GM21360 (cell line): ENCODE data around the gene DOCK1.

Experiments
- ATAC-seq: cut with Tn5 transposase; IDR thresholded peaks from one replicate; pipeline ENCODE4 v1.9.1; 2021; ENCODE audit warnings: mild to moderate bottlenecking, moderate library complexity; ENCODE audit not compliant: unreplicated experiment

Gene DOCK1

DNA sequence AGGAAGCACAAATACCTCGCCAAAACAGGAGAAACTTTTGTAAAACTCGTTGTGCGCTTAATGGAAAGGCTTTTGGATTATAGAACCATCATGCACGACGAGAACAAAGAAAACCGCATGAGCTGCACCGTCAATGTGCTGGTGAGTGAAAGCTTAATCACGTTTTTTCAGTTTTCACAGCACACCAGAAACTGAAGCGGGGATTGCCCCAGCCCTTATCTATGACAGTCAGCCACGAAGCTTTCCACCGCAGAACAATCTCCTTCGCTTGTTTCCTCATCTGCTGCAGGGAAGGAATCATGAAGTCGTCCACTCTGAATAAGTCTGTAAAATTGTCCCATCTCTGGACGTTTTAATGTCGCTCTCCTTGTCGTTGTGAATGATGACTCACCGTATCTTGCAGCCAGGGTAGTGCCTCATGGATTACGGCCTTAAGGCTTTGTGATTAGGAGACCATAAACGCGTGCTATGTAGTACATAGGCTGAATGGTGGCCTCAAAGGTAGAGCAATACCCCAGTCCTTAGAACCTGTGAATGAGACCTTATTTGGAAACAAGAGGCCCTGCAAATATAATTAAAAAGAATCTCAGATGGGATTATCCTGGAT, 468.9 kb downstream of the DOCK1 start:
- no peak for ATAC-seq

DNA sequence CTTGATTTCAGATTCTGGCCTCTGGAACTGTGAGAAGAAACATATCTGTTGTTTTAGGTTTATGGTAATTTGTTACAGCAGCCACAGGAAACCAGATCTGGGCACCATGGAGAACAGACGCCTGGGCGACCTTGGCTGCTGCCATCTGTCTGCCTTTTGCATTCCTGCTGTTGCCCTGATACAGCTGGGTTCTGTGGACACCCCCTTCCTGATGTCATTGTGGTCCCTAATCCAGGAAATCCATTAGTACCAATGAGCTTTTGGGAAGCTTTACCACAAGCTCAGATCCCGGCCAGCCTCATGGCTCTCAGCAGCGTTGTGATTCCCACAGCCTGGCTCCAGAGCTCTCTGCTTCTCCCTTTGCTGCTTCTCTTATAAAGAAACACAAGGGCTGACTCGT, 469.7 kb downstream of the DOCK1 start:
- no peak for ATAC-seq

DNA sequence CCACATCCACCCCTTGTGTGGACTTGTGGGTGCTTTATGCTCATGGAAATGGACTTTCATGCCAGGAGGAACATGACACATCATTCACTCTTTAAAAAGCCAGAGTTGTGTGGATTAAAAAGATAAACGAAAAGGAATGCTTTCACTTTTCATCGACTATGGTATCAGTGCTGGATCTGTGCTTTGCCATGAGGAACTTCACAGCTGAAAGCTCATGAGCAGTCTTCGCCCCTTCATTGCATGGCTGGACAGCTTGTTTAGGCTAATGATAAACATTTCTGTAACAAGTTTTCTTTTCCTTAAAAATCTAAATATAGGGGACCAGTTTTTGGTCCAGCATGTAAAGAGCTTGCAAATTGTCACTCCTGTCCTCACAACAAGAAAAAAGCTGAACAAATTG, 470.2 kb downstream of the DOCK1 start:
- ATAC-seq, result no peak

DNA sequence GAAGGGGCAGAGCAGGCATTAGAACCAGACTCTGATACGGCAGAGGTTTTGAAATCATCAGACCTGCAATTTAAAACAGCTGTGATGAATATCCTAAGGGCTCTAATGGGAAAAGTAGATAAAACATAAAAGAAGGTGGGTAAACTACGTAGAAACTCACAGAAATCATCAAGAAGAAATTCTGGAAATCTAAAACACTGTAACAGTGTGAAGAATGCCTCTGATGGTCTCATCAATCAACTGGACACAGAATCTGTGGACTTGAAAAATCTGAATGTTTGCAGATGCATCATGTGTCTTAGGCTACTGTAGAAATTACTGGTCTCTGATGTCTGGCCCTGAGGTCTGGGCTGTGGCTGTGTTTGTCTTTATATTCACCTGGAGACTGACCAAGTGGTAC, 470.8 kb downstream of the DOCK1 start:
- no peak for ATAC-seq

DNA sequence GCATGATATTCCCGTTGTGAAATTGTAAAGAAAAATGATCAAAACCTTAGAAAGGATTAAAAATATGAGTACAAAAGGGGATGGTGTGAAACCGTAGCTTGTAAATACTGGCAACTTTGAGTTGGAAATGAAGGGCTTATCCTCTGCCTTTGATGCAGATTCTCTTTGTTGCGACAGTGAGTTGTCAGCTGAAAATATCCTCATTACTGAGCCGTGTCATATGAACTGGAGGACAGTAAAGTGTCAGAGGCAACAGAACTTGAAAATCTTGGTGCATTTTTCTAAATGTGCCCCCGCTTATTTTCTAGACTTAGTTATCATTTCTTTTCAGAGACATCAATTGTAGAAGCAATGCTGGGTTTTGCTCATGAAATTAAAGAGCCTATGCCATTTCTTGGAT, 473.4 kb downstream of the DOCK1 start:
- no peak for ATAC-seq

DNA sequence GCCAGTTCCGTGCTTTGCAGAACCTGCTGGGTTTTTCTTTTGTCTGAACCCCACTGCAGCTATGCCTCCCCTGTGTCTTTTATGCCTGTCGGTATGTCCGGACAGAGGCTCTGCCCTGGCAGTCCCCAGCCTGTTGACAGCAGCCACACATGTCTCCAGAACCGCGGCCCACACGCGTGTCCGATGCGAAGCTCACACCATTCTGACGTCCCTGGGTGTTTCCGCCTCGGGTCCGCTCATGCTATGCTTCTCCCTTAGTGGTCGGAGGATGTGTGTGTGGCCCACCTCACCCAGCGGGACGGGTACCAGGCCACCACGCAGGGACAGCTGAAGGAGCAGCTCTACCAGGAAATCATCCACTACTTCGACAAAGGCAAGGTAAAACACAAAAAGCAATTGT, 479.3 kb downstream of the DOCK1 start:
- no peak for ATAC-seq

DNA sequence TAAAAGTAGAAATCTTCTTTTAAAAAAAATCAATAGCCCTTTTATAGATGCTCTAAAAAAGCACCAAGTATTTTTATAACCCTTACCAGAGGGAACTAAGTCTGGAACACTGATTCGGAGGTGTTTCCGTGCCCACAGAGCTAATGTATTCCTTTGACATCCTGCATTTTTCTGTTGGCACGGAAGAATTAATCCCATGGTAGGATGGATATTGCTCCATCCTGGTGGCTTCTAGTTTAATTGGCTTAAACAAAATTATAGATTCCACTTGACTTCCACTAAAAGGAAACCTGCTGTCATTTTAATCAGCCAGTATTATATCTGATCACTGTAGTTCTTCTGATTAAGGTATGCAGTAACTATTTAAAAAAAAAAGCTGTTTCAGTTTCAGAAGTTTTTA, 479.8 kb downstream of the DOCK1 start:
- ATAC-seq, result no peak

DNA sequence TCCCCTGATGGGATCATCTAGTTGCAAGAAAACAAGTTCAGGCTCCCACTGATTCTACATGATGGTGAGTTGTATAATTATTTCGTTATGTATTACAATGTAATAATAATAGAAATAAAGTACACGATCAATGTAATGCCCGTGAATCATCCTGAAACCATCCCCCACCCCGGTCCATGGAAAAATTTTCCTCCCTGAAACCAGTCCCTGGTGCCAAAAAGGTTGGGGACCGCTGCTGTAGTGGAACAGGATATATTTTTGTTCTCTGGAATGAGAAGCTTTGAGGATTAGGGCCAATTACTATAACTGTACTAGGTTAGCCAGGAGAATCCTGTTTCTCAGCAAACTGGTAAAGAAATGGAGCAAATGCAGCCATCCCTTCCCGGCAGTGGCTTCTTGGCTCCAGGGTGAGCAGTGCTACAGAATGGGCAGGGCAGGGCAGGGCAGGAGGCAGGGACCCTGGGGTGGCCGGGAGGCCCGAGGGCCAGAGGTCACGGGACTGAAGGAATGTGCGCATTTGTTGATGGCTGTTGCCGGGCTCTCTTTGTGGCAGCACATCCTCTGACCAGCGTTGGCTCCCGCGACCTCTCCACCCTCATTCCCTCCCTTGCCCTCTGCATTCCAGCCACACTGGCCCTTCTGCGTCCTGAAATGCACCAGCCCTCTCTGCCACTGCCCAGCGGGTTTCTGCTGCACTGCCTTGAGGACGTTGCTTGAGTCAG, 481.5 kb downstream of the DOCK1 start:
- ATAC-seq, result no peak

DNA sequence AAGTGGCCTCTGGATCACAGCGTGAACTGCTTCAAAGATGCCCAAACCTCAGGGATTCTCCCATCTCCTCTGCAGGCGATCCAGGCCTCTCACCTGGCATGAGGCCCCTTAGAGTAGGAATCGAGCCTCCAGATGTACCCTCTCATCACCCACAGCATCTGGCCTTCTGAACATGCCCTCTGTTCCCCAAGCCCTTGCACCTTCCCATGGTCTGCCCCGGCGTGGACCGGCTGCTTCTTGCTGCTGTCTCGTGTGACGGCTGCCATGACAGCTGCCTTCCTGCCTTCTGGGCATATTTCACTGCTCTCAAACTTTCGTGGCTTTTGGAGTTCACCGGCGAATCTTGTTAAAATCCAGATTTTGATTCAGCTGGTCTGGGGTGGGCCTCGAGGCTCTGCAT, 486.6 kb downstream of the DOCK1 start:
- no peak for ATAC-seq

DNA sequence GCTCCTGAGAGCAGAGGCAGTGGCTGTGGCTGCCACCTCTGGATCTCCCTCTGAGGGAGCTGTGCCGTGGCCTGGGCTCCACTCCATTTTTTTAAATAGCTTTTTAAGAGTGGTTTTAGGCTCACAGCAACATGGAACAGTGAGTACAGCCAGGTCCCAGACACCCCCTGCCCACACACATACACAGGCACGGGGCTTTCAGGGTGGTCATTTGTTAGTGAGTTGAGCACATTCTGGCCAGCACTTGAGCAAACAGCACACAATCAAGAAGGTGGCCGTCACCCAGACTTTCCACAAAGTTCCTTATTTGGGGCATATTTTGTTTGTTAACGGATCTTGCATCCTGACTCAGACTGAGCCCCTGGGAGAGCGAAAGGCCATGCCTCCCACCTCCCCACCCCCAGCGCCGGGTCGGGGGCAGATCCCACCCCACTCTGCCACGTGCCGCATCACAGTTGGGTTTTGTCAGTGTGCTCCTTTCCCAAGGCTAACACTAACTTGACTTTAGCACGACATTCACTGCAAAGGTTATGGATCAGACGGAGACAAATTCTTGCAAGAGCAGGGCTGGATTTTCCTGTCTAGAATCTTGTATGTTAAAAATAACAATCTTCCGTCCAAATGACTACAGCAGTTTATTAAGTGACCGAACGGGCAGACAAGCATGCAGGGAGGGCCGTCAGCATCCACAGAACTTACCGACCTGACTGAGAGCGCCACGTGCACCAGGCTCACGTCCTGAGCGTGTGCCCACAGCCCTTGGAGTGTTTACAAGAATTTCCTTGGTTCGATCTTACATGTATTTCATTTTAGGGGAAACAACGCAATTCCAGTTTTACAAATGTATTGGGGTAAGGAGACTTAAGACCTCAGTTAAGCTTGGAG, 487.4 kb downstream of the DOCK1 start:
- ATAC-seq, result no peak

DNA sequence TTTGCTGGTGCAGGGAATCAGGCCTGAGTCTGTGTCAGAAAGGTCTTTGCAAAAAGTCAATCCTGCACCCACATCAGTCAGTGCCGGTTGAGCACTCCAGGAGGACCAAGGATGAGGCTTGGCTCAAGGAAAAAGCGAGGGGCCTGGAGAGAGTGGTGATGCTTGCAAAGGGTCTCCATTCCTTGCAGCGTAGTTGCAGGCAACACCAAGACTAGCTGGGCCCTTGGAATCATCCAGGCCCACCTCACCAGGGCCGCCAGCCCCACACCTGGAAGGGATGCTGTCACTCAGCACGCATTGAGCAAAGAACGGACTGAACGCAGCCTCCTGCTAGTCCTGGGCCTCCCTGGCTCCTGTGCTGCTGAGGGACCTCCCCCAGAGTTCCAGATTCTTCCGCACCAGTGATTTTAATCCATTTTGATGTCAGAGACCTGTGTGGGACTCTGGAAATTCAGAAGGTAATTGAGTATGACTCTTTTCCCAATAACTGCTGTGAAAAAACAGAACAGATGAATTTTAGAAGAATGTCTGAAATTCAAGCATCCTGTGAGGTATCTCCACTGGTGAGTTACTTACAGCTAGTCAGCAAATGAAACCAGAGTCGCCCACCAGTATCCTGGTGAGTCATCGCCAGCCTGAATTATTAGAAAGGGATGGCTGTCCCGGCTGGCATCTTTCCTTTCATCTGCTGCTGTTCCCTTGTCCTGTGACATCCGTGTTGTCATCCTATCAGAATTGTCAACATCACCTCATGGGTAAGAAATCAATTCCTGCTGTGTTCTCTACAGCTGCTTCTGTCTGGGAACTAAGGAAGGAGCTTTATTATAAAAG, 493.1 kb downstream of the DOCK1 start:
- ATAC-seq, result no peak

DNA sequence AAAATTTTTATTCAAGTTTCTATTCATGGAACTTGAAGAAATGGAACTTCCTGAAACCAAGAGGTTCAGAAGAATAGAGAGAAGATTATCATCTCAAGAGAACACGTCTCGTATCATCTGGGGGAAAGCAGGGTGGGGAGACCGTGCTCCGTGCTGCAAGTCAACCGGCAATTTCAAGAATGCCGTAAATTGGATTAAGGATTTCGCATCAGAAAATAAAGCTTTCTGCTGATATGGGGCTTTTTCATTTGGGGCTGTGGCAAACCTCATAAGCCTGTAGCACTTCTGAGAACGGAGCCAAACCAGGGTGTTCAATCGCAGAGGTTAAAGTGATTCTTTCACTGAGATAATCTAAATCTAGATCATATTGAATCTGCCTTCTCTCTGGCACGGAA, 493.7 kb downstream of the DOCK1 start:
- ATAC-seq, result no peak

DNA sequence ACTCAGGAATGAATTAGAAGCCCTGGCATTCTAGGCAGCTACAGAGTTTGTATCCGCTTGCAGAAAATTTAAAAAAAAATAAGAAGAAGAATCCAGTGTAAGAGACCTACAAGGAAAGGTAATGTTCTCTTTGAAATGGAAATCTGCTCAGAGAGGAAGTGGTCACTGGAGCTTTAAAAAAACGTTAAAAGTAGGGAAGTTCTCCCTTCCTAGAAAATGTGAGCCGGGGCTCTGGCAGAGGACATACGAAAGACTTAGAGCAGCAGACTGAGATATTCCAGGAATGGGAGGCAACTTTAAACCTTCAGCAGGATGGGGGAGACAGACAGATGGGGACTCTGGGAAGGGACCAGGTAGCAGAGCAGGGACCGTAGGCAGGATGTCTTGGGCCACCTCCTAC, 494.4 kb downstream of the DOCK1 start:
- no peak for ATAC-seq

DNA sequence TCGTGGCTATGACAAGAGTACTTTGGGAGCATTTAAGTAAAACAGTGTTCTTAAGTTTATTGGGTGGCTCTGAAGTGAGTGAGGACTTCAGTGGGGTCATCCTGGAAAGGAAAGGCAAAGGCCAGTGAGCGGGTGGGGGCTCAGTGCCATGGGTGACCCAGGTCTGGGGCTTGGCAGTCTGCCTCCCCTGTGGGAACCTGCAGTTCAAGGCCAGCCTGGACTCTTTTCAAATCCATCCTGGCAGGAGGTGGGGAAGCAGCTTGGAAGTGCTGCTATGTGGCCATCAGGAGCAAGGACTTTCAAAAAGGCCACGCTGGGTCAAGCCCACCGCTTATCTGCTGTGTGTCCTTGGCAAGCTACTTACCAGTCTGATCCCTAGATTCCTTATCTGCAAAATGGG, 495.0 kb downstream of the DOCK1 start:
- ATAC-seq, result no peak

DNA sequence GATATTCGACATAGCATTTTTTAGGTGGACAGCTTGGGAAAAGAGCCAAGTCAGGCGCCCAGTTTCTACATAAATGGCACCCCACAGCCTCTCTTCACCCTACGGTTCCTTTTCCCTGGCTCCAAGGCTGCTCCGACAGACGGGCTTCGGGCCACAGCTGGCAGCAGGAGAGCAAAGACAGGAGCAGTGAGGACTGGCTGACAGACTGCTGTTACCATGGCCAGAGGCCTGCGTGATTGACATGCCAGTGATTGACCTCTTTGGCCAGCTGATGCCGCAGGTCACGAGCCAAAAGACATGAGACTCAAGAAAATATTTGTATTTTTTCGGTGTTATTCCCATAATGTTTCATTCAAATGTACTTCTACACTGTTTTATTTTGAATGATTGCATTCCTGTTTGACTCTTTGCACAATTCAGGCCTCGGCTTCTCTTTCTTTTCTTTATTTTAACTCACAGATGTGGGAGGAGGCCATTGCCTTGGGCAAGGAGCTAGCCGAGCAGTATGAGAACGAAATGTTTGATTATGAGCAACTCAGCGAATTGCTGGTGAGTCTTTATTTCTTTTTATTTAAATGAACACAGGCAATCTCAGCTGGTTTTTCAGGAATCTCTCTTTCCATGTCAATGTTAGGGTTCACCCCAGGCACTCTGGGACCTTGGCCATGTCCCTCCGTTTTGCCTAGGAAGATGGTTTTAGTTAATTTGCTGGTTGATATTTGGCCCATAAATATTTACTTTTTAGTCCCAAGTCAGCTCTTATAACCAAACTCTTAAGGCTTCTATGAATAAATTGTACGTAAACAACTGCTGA, 497.6 kb downstream of the DOCK1 start:
- no peak for ATAC-seq

DNA sequence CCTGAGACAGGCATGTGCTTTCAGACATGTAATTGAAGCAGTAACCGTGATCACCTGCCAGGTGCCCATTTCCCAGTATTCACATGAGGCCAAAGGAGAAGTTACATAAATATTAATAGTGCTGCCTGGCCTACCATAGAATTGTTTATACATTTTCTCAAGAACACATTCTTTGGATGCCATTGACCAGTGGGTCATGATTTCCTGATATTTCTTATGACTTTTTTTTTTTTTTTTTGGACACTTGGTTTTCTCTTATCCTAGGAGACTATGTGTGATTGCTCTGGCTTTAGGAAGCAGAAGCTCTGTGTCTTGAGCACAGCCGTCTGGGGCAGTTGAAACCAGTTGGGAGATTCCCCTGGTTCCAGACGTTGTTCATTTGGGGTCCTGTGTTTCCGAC, 500.0 kb downstream of the DOCK1 start:
- no peak for ATAC-seq

DNA sequence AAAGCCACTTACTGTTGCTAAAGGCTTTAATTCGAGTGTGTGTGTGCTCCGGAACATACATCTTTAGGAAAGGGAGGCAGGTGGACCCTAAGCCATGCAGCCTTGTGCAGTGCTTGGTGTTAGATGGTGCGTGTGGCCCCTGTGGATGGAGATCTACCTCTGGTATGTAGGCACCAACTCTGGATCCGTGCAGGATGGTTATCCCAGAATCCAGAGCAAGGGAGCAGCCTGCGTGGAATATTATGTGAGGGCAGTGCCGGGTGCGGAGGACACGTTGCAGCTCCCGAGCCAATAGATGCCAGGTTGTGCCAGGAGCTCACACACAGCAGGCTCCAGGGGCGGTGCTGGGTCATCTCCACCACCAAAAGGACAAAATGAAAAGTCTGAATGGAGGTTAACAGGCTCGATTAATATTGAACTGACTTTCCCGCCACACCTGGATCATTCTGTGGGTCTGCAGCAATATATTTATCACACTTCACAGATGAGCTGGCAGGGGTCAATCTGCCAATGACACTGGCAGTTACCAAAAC, 500.9 kb downstream of the DOCK1 start:
- no peak for ATAC-seq

DNA sequence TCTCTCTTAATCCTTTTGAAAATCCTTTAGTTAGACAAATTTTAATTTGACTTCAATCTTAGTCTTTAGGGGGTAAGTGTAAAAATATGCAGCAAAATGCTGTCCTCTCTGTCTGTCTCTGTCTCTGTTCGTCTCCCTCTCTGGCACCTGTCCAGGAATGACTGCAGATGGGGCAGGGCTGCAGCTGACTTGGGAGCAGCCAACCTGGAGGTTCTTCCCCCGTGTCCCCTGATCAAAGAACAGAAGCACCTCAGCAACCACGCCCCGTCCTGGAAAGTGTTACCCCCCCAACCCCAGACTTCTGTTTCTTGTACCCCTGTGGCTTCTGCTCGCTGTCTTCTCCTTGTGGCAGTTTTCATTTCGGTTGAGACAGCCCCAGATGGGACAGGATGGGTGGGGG, 502.3 kb downstream of the DOCK1 start:
- ATAC-seq, result no peak

DNA sequence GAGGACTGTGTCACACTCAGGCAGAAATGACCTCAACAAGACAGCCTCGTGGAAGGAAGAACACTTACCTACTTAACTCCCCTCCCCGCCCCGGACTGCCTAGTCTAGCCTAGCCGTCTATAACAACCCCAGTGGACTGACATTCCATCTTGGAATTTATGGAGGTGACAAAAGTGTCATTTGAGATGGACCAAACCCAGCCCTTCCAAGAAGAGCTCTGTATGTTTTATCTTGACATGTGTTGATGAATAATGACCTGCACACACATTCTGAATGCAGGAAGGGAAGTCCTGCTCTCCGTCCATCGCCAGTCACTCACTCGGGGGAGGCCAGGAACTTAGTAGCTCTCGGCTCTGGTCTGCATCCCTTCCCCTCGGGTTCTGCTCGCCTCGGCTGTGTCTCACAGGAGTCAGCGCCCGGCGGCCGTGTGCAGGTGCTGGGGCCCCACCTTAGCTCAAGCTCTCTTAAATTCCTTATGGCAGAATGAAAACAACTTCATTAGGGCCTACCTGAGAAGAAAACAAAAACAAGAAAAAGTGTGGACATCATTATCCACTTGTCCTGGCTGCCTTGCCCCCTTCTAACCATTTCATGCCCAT, 503.0 kb downstream of the DOCK1 start:
- ATAC-seq, result no peak

DNA sequence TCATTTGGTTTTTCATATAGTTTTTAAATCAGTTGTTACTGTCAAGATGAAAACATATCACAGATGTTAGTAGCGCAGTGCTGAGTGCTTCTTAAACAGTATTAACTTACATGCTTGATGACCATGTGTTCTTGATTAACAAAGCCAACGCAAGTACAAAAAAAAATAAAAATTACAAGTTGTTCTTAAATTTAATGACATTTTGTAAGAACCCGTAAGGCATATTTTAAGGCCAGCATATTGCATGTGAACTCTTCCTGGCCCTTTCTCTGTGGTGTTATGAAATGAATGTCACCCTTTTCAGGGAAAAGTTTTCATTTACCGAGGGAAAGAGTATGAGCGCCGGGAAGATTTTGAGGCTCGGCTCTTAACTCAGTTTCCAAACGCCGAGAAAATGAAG, 503.5 kb downstream of the DOCK1 start:
- no peak for ATAC-seq
